GM18909 (cell line): ENCODE measurements around the gene CDKAL1.

Source experiments
- ATAC-seq: cut with Tn5 transposase; IDR thresholded peaks from one replicate; pipeline ENCODE4 v1.9.1; 2021; ENCODE audit warnings: mild to moderate bottlenecking; ENCODE audit not compliant: unreplicated experiment, poor library complexity

The CDKAL1 gene

DNA sequence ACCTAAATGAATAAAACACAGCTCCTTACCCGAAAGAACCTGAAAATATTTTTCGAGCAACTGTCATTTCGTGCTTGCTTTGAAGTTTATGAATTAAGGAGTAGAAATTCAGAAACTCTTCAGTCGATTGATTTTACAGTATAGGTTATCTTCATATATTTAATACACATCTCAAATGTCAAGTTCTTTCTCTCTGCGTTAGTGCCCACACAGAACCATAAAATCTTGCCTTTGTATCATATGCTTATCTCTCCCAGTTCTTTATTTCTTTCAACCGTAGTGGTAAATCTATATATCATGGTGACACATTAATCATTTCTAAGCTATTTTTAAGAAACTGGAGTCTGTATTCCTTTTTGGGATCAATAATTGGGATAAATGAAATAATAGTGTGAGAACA, 397.5 kb downstream of the CDKAL1 start:
- ATAC-seq = no peak

- no peak for ATAC-seq
Measured at GRCh38 chr6:20932284-20932683, 398.0 kb downstream of the CDKAL1 start.

GRCh38 chr6:20933057-20933788, 399.0 kb downstream of the CDKAL1 start:
- no peak for ATAC-seq

DNA sequence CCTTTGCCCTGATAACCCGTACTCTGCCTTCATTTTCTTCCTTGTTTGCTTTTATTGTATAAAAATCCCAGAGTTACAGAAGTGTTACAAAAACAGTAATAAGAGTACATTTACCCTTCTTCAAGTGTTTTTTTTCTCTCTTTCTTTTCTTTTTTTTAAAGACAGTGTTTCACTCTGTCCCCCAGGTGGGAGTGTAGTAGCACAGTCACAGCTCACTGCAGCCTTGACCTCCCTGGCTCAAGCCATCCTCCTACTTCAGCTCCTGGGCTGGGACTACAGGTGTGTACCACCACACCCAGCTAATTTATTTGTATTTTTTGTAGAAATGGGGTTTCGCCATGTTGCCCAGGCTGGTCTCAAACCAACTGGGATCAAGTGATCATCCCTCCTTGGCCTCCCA, 402.7 kb downstream of the CDKAL1 start:
- ATAC-seq = no peak

- ATAC-seq = peak; percentile 74
Measured at GRCh38 chr6:20939161-20939775, 405.0 kb downstream of the CDKAL1 start.

GRCh38 chr6:20943040-20943627, 408.9 kb downstream of the CDKAL1 start:
- no peak for ATAC-seq

DNA sequence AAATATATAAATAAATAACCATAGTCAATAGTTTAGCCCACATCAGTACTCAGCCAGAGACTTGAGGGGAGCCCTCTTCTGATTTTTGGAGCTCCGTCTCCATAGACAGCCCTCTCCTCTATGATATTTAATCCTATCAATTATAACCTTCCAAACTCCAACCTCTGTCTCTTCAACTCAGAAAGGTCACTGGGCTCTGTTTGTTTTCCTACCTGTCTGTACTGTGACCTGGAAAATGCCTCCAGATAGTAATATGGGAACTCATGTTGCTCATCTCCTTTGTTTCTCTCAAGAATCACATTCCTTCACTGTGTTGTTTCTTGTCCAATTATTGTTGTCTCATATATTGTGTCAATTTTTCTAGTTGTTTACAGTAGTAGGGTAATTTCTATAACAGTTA, 409.7 kb downstream of the CDKAL1 start:
- ATAC-seq = no peak

DNA sequence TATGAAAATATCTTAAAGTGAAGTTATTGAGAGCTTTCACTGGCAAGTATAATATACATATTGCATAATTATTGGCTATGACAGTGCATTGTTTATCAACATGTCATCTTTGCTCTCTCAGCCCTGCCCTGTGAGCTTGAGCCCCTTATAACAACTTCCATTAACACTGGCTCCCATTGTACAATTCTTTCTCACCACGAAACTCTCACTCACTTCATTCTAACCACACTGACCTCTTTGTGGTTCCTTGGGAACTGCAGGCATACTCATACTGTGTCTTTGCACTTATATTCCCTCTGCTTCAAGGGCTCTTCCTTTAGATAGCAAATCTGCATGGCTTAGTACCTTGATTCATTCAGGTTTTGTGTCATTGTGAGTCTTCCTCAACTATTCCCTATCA, 411.8 kb downstream of the CDKAL1 start:
- peak; percentile 86 for ATAC-seq

- no peak for ATAC-seq
Measured at GRCh38 chr6:20946890-20947289, 412.6 kb downstream of the CDKAL1 start.

- no peak for ATAC-seq
Measured at GRCh38 chr6:20947977-20948376, 413.7 kb downstream of the CDKAL1 start.

- ATAC-seq = no peak
Measured at GRCh38 chr6:20948556-20948955, 414.3 kb downstream of the CDKAL1 start.

DNA sequence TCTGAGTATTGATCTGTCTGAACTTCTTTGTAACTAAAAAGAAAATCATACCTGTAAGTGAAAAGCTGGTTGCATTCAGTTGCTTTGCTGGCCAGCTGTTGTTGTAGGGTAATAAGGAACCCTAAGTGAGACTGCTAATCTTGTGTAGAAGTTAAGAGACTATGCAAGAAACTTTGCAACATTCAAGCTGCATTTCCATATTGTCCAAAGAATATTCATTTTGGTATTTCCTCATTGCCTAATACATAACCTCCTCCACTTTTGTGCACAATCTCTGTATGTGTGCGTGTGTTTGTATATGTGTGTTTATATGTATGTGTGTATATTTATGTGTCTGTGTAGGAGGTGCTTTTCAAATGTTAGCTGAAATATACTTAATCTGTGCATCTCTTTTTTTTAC, 414.9 kb downstream of the CDKAL1 start:
- ATAC-seq = no peak

DNA sequence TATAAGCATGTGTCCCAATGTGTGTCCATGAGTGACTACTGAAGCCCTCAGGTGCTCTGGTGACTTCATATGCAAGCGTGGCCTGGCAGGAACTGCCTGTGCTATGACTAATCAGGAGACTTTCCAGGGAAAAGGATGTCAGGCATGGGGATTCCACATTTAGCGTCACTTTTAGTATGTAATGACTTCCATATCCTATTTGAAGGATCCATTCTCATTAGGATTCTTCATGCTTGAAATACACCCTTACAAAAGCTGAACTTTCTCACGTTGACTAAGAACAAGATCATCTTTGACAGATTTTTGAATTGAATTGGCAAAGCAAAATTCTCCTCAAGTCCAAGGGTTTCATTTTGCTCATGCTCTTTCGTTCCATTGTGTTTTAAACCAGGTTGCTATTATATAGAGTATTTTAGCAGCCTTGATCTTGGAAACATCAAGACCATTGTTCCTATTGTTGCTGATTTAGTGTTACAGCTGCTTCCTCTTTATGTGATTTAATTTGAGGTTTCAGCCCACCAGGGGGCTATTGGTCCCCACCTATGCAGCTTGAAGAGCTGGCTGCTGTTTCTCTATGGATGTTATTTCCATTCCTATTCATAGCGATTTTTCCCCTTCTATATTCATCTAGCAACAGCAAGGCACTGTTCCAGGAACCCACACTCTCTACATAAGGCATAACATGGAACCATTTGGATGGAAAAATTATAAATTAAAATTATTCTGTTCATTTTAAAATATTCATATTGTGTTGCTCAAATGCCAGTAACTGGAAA, 418.6 kb downstream of the CDKAL1 start:
- ATAC-seq = no peak

- ATAC-seq = no peak
Measured at GRCh38 chr6:20954315-20954714, 420.1 kb downstream of the CDKAL1 start.

- no peak for ATAC-seq
Measured at GRCh38 chr6:20955131-20955530, 420.9 kb downstream of the CDKAL1 start.

DNA sequence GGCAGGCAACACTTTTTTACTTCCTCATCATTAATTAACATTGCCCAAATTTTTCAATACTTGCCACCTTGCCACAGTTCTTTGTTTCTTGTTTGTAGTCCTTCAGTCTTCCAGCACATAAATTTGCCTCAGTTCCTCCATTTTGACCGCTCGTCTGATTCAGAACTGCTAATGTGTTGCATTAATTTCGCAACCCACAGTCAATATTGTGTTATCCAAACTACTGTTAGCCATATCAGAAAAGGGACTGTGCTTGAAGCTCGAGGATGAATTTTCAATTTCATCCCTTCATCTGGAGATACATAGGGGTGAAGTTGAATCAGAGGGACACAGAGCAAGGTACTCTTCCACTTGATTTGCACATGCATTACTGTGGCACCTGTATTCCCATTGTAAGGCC, 421.5 kb downstream of the CDKAL1 start:
- ATAC-seq = no peak

- no peak for ATAC-seq
Measured at GRCh38 chr6:20960067-20960466, 425.8 kb downstream of the CDKAL1 start.

DNA sequence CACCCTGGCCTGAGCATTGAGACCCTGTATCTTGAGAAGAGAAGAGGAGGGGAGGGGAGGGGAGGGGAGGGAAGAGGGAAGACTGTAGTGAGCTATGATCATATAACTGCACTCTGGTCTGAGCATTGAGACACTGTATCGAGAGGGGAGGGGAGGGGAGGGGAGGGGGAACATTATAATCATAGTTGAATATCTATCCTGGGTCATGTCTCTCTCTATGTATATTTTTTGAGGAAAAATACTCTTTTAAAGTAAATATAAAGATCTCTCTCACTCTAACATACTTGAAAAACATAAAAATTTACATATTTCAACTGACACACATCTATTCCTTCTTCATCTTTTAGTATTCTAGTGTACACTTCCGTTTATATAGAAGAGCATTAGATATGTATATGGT, 431.0 kb downstream of the CDKAL1 start:
- no peak for ATAC-seq

GRCh38 chr6:20965915-20966314, 431.7 kb downstream of the CDKAL1 start:
- ATAC-seq = no peak

DNA sequence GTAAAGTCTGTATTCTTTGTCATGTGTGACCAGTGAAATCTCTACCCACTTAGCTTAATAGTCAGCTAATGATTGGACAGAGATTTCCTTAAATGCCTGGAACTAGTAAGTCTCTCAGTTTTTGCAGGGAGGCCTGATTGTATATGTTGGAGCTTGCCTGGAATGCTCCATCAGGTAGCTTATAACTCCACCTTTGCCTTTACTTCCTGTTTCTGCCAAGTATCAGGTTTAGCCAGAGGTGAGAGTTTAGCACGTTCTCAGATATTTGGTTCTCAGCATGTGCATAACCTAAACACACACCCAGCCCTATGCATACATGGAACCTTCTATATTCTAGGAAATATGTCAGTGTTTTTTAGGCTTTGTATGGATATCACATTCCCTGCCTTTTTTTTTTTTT, 435.3 kb downstream of the CDKAL1 start:
- no peak for ATAC-seq

GRCh38 chr6:20976391-20976918, 442.2 kb downstream of the CDKAL1 start:
- ATAC-seq = no peak
